HG03039 (cell line): ENCODE measurements around the gene THAP7.

Source experiments
- ATAC-seq: cut with Tn5 transposase; IDR thresholded peaks from one replicate; pipeline ENCODE4 v1.9.1; 2021; ENCODE audit warnings: mild to moderate bottlenecking, moderate library complexity; ENCODE audit not compliant: unreplicated experiment

The THAP7 gene

GRCh38 chr22:20965104-20965887 lies 36.6 kb downstream of the THAP7 start:
- no peak for ATAC-seq

DNA sequence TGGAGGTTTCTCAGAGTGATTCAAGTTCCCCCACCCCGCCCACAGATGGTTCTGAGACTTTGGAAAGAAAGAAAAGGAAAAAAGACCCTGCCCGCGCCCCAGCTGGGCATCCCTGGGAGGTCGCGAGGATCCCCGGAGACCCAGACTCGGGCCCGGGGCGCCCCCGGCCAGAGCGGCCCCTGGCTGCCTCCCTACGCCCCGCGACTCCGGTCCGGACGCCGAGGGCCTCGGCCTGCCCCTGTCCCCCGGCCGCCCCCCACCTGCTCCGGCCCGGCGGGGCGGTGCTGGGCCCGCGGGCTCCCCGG lies 37.2 kb downstream of the THAP7 start:
- ATAC-seq: no peak

GRCh38 chr22:20964090-20964798 lies 37.7 kb downstream of the THAP7 start:
- no peak for ATAC-seq

DNA sequence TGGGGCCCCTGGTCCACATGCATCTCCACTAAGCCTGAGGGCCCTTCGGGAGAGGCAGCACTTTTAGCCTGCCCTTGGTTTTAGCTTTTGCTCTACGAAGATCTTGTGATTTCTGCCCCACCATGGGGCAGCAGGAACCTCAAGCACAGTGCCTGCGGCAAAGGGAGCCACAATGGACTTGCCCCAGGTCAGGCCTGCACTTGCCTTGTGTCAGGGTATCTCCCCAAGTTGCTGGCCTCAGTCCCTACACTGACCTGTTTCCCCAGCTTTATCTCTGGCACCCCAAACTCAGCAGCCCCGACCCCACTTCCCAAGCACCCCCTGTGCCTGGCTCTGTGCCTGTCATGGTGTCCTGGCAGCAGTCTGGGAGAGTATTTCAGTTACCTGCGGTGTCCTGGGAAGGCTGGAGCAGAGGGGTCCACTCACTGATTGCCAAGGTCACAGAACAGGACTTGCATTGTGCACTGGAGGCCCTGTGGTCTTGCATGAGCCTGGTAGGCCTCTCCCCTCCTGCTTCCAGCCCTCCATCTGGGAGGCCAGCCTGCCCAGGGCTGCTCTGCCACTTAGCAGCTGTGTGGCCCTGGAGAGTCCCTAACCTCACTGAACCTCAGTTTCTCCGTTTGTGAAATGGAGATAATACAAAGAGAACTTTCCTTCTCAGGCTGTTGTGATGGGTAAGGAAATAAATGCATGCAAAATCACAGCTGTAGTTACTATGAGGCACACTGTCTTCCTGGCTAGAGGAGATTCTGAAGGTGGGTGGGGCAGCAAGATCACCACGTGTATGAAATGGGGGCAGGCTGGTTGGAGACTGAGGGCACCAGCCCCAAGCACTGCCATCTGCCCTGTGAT lies 38.5 kb downstream of the THAP7 start:
- no peak for ATAC-seq

DNA sequence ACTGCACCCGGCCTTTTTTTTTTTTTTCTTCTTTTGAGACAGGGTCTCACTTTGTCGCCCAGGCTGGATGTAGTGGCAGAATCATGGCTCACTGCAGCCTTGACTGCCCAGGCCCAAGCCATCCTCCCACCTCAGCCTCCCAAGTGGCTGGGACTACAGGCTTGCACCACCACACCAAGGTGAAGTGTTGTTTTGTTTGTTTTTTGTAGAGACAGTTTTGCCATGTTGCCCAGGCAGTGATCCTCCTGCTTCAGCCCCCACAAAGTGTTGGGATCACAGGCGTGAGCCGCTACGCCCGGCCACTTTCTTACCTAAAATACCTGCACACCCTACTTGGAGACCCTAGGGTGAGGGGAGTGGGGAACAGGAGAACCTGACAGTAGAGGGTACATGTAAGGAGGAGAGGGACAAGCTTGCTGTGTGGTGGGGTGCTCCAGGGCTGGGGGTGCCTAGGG lies 39.4 kb downstream of the THAP7 start:
- no peak for ATAC-seq

DNA sequence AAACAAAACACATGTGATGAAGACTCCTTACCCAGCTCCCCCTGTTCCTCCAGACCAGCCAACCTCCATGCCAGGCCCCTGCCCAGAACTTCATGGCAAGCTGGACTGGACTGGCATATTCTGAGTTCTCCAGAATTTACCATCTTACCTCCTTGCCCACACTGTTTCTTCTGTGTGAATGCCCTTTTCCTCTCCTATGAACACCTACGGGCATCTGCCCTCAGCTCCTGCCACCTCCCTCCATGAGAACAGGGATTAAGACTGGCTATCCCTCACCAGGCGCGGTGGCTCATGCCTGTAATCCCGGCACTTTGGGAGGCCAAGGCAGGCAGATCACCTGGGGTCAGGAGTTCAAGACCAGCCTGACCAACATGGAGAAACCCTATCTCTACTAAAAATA lies 41.3 kb downstream of the THAP7 start:
- no peak for ATAC-seq

DNA sequence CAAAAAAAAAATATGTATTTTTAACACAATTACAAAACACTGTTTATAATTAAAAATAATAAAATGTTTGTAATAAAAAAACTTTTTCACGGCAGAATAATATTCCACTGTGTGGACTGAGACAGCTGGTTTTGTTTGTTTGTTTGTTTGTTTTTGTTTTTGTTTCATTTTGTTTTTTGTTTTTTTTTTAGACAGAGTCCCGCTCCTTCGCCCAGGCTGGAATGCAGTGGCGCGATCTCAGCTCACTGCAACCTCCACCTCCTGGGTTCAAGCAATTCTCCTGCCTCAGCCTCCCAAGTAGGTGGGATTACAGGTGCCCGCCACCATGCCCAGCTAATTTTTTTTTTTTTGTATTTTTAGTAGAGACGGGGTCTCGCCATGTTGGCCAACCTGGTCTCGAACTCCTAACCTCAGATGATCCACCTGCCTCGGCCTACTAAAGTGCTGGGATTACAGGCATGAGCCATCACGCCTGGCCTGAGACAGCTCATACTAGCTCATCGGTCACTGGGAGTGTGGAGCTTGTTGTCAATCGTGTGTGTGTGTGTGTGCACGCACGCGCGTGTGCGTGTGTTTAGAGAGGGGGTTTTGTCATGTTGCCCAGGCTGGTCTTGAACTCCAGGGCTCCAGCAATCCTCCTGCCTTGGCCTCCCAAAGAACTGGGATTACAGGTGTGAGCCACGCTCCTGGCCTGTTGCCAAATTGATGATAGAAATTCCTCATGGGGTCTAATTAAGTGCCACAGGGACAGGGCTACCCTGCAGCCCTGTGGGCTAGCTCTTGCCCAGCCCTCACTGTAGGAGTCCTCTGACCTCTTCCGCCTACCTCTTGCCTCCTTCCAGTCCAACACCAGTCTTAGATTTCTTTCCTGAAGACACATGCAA lies 42.1 kb downstream of the THAP7 start:
- no peak for ATAC-seq

GRCh38 chr22:20957683-20958431 lies 44.1 kb downstream of the THAP7 start:
- ATAC-seq: no peak

GRCh38 chr22:20957102-20957682 lies 44.7 kb downstream of the THAP7 start:
- ATAC-seq: no peak

DNA sequence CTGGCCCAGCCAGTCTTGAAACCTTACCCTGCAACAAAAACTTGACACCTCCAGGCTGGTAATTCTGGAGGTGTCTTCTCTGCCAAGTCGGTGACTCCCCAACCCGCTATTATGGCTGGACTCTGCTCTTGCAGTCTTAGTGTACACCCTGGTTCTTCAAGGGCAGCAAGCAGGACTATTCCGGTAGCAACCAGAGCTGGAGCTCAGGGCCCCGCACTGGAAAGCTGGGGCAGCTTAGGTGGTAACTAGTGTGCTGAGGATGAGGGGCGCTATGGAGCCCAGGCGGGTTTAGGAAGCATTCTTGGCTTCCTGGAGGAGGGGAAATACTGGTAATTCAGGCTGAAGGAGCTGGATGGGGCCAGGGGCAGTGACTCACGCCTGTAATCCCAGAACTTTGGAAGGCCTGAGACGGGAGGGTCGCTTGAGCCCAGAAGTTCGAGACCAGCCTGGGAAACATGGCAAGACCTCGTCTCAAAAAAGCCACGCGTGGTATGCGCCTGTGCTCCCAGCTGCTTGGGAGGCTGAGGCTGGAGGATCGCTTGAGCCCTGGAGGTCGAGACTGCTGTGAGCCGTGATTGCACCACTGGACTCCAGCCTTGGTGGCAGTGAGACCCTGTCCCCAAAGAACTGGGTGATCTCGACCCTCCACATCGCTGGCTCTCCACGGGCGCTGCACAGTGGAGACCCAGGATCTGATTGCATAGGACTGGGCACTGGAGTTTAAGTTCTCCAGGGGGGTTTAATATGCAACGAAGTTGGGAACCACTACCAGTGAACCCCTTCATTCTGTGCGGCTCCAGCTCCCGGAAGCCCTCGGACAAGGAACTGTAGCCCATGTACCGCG lies 45.4 kb downstream of the THAP7 start:
- no peak for ATAC-seq

DNA sequence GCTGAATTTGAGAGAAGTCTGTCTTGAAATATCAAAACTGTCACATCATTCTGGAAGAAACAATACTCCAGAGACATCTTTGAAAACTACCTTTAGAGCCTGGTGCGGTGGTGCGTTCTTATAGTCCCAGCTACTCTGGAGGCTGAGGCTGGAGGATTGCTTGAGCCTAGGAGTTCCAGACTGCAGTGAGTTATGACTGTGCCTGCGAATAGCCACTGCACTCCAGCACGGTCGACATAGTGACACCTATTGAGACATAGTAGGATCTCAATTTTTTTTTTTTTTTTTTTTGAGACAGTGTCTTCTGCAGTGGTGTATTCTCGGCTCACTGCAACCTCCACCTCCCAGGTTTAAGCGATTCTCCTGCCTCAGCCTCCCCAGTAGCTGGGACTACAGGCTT lies 46.4 kb downstream of the THAP7 start:
- no peak for ATAC-seq

DNA sequence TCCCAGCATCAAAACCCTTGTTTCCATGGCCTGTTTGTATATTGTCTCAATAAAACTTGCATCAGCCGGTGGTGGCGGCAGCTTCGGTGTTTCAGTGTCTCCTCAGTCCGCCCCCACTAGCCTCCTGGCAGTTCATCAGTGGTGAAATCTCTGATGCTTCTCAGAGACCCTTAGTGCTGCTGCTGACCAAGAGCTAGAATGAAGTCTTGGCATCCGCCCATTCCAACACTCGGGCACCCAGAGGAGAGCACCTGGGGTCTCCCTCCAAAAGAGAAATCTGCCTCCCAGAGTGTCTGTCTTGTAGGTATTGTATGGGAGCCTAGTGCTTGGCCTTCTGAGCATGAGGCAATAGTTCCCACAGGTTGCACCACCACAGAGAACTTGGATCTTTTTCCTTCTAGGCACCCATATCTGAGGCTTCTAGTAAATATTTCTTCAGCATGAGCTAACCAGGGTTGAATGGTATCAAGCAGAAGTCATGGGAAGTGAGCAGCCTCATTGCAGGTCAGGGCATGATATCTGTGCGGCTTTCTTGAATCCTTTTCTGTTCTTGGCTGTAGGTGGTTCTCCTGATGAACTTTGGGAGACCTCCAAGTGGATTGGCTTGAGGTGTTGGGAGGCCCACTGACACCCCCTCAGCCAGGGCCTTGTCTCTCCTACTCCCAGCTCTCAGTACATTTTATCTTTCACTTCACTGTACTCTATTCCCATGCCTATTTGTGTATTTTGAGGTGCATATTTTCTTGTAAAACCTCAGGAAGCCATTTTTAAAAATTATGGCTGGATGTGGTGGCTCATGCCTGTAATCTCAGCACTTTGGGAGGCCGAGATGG lies 48.0 kb downstream of the THAP7 start:
- no peak for ATAC-seq

DNA sequence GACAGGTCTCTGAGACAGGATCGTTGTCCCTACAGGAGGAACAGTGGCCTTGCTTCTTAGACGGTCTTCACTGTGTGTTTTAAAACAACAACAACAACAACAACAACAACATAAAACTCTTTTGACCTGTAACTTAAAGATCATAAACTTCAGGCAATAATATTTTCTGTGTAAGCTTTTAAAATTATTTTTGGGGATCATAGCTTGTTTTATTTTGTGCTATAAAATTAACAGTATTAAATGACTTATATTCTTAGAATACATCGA lies 48.6 kb downstream of the THAP7 start:
- no peak for ATAC-seq

DNA sequence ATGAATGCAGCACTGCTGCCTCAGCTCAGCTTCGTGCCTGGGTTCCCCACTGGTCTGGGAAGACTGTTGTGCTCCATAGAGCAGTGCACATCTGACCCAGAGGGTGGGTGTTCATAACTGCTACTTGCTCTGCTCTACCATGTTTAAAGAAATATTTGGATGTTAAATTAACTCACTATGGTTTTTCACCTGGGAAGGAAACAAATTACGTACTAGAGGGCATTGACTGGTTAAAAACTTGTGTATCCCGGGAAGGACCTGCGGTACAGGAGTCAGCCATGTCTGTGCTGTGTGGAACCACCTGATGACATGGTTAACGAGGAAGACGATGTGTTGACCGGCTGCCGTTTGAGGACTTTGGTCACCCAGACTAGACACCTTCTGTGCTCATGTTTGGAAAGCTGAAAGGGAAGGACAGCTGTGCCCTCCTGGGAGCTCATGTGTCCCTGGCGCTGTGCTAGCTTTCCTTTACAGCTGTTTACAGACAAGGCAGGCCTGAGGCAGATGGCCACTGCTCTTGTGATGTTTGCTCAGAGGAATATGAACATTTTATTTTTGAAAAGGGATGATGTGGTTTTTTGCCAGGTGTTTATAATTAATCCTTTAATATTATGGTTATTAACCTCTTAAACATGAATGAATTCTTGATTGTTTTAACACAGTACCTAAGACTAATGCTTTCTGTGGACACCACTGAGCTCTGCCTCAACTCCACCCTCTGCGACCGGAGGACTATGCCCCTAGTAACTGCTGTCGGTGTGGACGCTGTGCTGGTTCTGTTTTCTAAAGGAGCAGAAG lies 49.2 kb downstream of the THAP7 start:
- ATAC-seq: no peak

GRCh38 chr22:20951932-20952380 lies 50.0 kb downstream of the THAP7 start:
- ATAC-seq: no peak

DNA sequence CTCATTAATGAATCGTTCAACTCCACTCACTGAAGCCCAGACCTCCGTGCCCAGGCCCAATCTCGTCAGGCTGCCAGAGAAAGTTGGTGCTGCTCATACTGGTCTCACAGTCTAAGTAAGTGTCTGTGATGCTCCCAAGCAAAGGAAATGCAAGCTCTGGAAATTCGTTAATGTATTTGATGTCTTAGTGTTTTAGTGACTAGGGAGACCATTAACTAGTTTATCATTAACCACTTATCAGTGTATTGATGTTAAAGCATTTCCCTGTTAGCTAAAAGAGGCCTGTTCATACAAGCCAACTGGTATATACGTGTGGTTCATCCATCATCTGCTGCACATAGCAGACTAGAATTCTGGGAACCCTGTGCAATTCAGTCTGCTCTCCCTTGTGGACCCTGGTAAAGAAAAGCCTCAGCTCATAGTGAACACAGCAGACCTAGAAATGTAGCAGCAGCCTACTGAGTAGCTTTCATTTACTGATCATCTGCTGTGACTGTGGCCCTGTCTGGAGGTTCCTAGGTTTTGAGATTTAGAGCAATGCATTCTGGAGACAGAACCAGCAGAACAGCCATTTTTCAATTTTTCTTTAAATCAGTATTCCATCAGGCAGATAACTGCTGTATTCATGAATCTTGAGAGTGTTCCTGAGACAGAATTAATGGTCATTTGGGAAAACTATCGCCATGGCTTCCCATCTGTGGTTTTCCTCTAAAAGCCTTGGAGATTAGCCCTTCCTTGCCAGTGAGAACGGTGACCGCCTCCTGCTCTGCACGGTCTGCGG lies 50.6 kb downstream of the THAP7 start:
- ATAC-seq: no peak
